Measurements from ENCODE around the gene GATAD2A. TPM values are rescaled to one million over a fixed set of nuclear protein-coding genes. Genes with fewer than 3 reads are reported as not detected.
A peak's percentile ranks its signal among the peaks of the same experiment; 100 is the strongest.

GATAD2A gene
- total RNA-seq, 1 experiment from 2014 or later = 189 TPM

- no peak overlapping the region for H3K27ac ChIP-seq (ENCODE audit: insufficient read length, low read depth, low read length)
These were observed 97.5 kb downstream of the GATAD2A start for GRCh38 chr19:19502808-19503602.

More at GRCh38 chr19:19502808-19503602, 97.5 kb downstream of the GATAD2A start:
- H3K79me2 ChIP-seq (ENCODE audit: insufficient read depth, low read length) = no peaks in the 10 kb centered on the region
- no peak overlapping the region for H3T11ph ChIP-seq (ENCODE audit: low read length)
- 100% methylated on average over 1 of the region's 18 CpGs for WGBS (ENCODE audit: extremely low coverage, insufficient read length, low lambda C conversion rate)
- H4K91ac ChIP-seq (ENCODE audit: insufficient read length, low read depth, low read length) = no peak overlapping the region
- H2AK5ac ChIP-seq (ENCODE audit: insufficient read length, low read length) = no peak overlapping the region
- no peak overlapping the region for H3K18ac ChIP-seq (ENCODE audit: insufficient read length, low read depth, low read length)
- H3K79me1 ChIP-seq (ENCODE audit: insufficient read depth, low read depth, low read length, poor library complexity, severe bottlenecking) = no peaks in the 10 kb centered on the region
- no peak overlapping the region for H2BK5ac ChIP-seq (ENCODE audit: insufficient read length, low read length)
- H2BK20ac ChIP-seq (ENCODE audit: low read depth, low read length, poor library complexity, severe bottlenecking) = no peak overlapping the region
- Mint-ChIP-seq H3K27ac (peak overlapping the region in 1 of 3 experiments; percentile 1; a peak in 2 of 7 replicates), H3K4me1 (peaks cover 0 to 4% of the 10 kb centered on the region in 2 experiments; a peak in 1 of 4 replicates), H3K27me3 (ENCODE audit: low read depth) (no peaks in the 10 kb centered on the region; the same call in 1 of the 2 replicates), H3K9me3 (no peaks in the 10 kb centered on the region), H3K36me3 (ENCODE audit: insufficient read depth in 1 of 3, low read depth in 3 of 3) (peaks cover 42 to 93% (median 85%) of the 10 kb centered on the region in 3 experiments), H3K4me3 (no peak overlapping the region)
- no peak overlapping the region for H3K56ac ChIP-seq (ENCODE audit: insufficient read length, low read depth, low read length)
- no peak overlapping the region for H2BK12ac ChIP-seq (ENCODE audit: insufficient read length, low read depth, low read length)
- H2BK120ac ChIP-seq (ENCODE audit: low read depth, low read length, poor library complexity, severe bottlenecking) = no peak overlapping the region
- H3K4ac ChIP-seq (ENCODE audit: low read depth, low read length) = no peak overlapping the region
- no peak overlapping the region for H3K14ac ChIP-seq (ENCODE audit: insufficient read depth, low read length)
- no peak overlapping the region for H4K5ac ChIP-seq (ENCODE audit: insufficient read length, low read depth, low read length)
- no peaks in the 10 kb centered on the region for H3K23me2 ChIP-seq (ENCODE audit: insufficient read length, low read depth, low read length, poor library complexity, severe bottlenecking)
- no peak for DNase-seq
- H3K9me3 ChIP-seq (ENCODE audit: control insufficient read depth, low read depth, low read length) = no peaks in the 10 kb centered on the region
- H3K23ac ChIP-seq (ENCODE audit: insufficient read length, low read depth, low read length) = no peak overlapping the region
- H3K4me2 ChIP-seq (ENCODE audit: insufficient read depth, insufficient read length, low read length) = no peak overlapping the region
- H3K4me1 ChIP-seq (ENCODE audit: insufficient read depth, low read length) = no peaks in the 10 kb centered on the region
- no peak overlapping the region for H2AFZ ChIP-seq (ENCODE audit: low read length)
- H3K27me3 ChIP-seq (ENCODE audit: insufficient read depth, low read length) = no peaks in the 10 kb centered on the region
- TF ChIP-seq CTCF (conservative IDR thresholded peaks at IDR 0.05) = no peak
- H3K9ac ChIP-seq (ENCODE audit: extremely low read depth, insufficient read length, low read length) = no peak overlapping the region
- H4K8ac ChIP-seq (replicated peaks; ENCODE audit: insufficient read length, low read depth, low read length) = no peak overlapping the region
- H4K20me1 ChIP-seq (ENCODE audit: control insufficient read depth, insufficient read depth, insufficient read length) = no peaks in the 10 kb centered on the region
- no peak overlapping the region for H2BK15ac ChIP-seq (ENCODE audit: low read depth, low read length)
